EL (cell line): Measurements from ENCODE around the gene ZFP62.
"Not testable (repeated sequence)": the region's sequence is repeated elsewhere in the genome, so short reads cannot be mapped to it uniquely, and the experiment has no call there.

ENCODE experiments used
- DNase-seq: peaks from one replicate; pipeline ENCODE4 v3.0.0-alpha.2; 2016

ZFP62 gene

GRCh38 chr5:180860887-180861822, at the start of gene ZFP62:
ZFP62 (minus strand) TSS chr5:180861276; CDS start chr5:180861219, 57 bp downstream.
- DNase-seq, result peak; percentile 90

- DNase-seq, result no peak
These were observed 49.7 kb upstream of the ZFP62 start for GRCh38 chr5:180910735-180911134.

- DNase-seq, result no peak
These were observed 49.1 kb upstream of the ZFP62 start for GRCh38 chr5:180910182-180910581.

- no peak for DNase-seq
These were observed 48.7 kb upstream of the ZFP62 start for GRCh38 chr5:180909782-180910181.

GRCh38 chr5:180908998-180909731, 48.1 kb upstream of the ZFP62 start:
- DNase-seq, result no peak

GRCh38 chr5:180908400-180908799, 47.3 kb upstream of the ZFP62 start:
- DNase-seq, result no peak

- DNase-seq, result no peak
These were observed 40.4 kb upstream of the ZFP62 start for GRCh38 chr5:180901319-180902009.

- no peak for DNase-seq
These were observed 39.1 kb upstream of the ZFP62 start for GRCh38 chr5:180900178-180900577.

GRCh38 chr5:180898621-180899246, 37.7 kb upstream of the ZFP62 start, which contains the start of gene BTNL8:
BTNL8 (plus strand) TSS chr5:180899159; CDS start chr5:180899311, 152 bp downstream.
- DNase-seq, result no peak

GRCh38 chr5:180895330-180895729, 34.3 kb upstream of the ZFP62 start:
- DNase-seq, result not testable (repeated sequence)

GRCh38 chr5:180889381-180889780, 28.3 kb upstream of the ZFP62 start:
- no peak for DNase-seq

- DNase-seq, result not testable (repeated sequence)
These were observed 24.9 kb upstream of the ZFP62 start for GRCh38 chr5:180885845-180886529.

GRCh38 chr5:180875860-180876426, 14.9 kb upstream of the ZFP62 start:
- no peak for DNase-seq

GRCh38 chr5:180874804-180875582, 13.9 kb upstream of the ZFP62 start:
- DNase-seq, result no peak

- peak; percentile 42 for DNase-seq
These were observed 12.8 kb upstream of the ZFP62 start for GRCh38 chr5:180873615-180874520.

- no peak for DNase-seq
These were observed 11.3 kb upstream of the ZFP62 start for GRCh38 chr5:180872419-180872818.

GRCh38 chr5:180870276-180871068, 9.4 kb upstream of the ZFP62 start:
- no peak for DNase-seq

- DNase-seq, result no peak
These were observed 8.5 kb upstream of the ZFP62 start for GRCh38 chr5:180869587-180869986.

GRCh38 chr5:180868960-180869359, 7.9 kb upstream of the ZFP62 start:
- peak; percentile 69 for DNase-seq
